ENCODE results near the gene EEA1. TPM values are rescaled to one million over a fixed set of nuclear protein-coding genes. Genes with fewer than 3 reads are reported as not detected.

Gene EEA1
- 10 to 100 TPM; 23.4 to 52.8 (median 27.2) TPM for total RNA-seq

- H3K27me3 ChIP-seq = no peaks in the 10 kb centered on the region
- H3K36me3 ChIP-seq = no peaks in the 10 kb centered on the region
- H3K4me3 ChIP-seq = peak within 1 kb of the TSS; percentile 88 to 89 (median 89)
- TF ChIP-seq CTCF (IDR thresholded peaks at IDR 0.05) = no peak
- TF ChIP-seq POLR2A (IDR thresholded peaks at IDR 0.05) = peak; percentile 82
- TF ChIP-seq POLR2AphosphoS5 (IDR thresholded peaks at IDR 0.05) = peak; percentile 93 to 96 (median 95)
- intact Hi-C loops (cut with DNase I; ENCODE audit: low total_unique reads) = no loop called here
- H3K4me1 ChIP-seq = peaks cover 4 to 5% of the 10 kb centered on the region in 2 donors
- peak within 1 kb of the TSS; percentile 98 for H3K27ac ChIP-seq
- no peaks in the 10 kb centered on the region for H3K9me3 ChIP-seq
- DNase-seq (ENCODE audit: low spot score in 2 of 2) = peak; percentile 94 to 95
These were observed at the start of gene EEA1 for GRCh38 chr12:92928962-92929915. Gene EEA1 (minus strand): TSS chr12:92929295. CDS start chr12:92929066, 229 bp downstream.

GRCh38 chr12:92978607-92979006 lies 49.5 kb upstream of the EEA1 start:
- Histone ChIP-seq H3K4me1 (no peaks in the 10 kb centered on the region), H3K36me3 (no peaks in the 10 kb centered on the region), H3K27ac (no peak overlapping the region), H3K27me3 (no peaks in the 10 kb centered on the region), H3K9me3 (peaks cover 14 to 17% of the 10 kb centered on the region in 2 donors), H3K4me3 (no peak overlapping the region)
- TF ChIP-seq POLR2AphosphoS5 (IDR thresholded peaks at IDR 0.05) (no peak), CTCF (IDR thresholded peaks at IDR 0.05) (no peak), POLR2A (IDR thresholded peaks at IDR 0.05) (no peak)
- no peak for DNase-seq (ENCODE audit: low spot score in 2 of 2)
- intact Hi-C loops (cut with DNase I; ENCODE audit: low total_unique reads) = no loop called here

- Histone ChIP-seq H3K4me1 (no peaks in the 10 kb centered on the region), H3K27me3 (no peaks in the 10 kb centered on the region), H3K4me3 (no peak overlapping the region), H3K27ac (no peak overlapping the region), H3K36me3 (no peaks in the 10 kb centered on the region), H3K9me3 (peaks cover 14% of the 10 kb centered on the region in 2 donors)
- TF ChIP-seq POLR2A (IDR thresholded peaks at IDR 0.05) (no peak), CTCF (IDR thresholded peaks at IDR 0.05) (no peak), POLR2AphosphoS5 (IDR thresholded peaks at IDR 0.05) (no peak)
- intact Hi-C loops (cut with DNase I; ENCODE audit: low total_unique reads) = no loop called here
- DNase-seq (ENCODE audit: low spot score in 2 of 2) = no peak
These were observed 48.2 kb upstream of the EEA1 start for GRCh38 chr12:92977326-92977725.

- intact Hi-C loops (cut with DNase I; ENCODE audit: low total_unique reads) = no loop called here
- Histone ChIP-seq H3K27me3 (no peaks in the 10 kb centered on the region), H3K36me3 (no peaks in the 10 kb centered on the region), H3K27ac (no peak overlapping the region), H3K4me3 (no peak overlapping the region), H3K4me1 (no peaks in the 10 kb centered on the region), H3K9me3 (peaks cover 5 to 8% of the 10 kb centered on the region in 2 donors)
- no peak for DNase-seq (ENCODE audit: low spot score in 2 of 2)
- TF ChIP-seq POLR2A (IDR thresholded peaks at IDR 0.05) (no peak), CTCF (IDR thresholded peaks at IDR 0.05) (no peak), POLR2AphosphoS5 (IDR thresholded peaks at IDR 0.05) (no peak)
These were observed 45.7 kb upstream of the EEA1 start for GRCh38 chr12:92974759-92975158.

- peaks cover 5 to 8% of the 10 kb centered on the region in 2 donors for H3K9me3 ChIP-seq
- TF ChIP-seq CTCF (IDR thresholded peaks at IDR 0.05) (no peak), POLR2AphosphoS5 (IDR thresholded peaks at IDR 0.05) (no peak), POLR2A (IDR thresholded peaks at IDR 0.05) (no peak)
- H3K4me3 ChIP-seq = no peak overlapping the region
- H3K27ac ChIP-seq = no peak overlapping the region
- no peak for DNase-seq (ENCODE audit: low spot score in 2 of 2)
- H3K4me1 ChIP-seq = no peaks in the 10 kb centered on the region
- intact Hi-C loops (cut with DNase I; ENCODE audit: low total_unique reads) = no loop called here
- H3K36me3 ChIP-seq = no peaks in the 10 kb centered on the region
- no peaks in the 10 kb centered on the region for H3K27me3 ChIP-seq
These were observed 44.5 kb upstream of the EEA1 start for GRCh38 chr12:92973614-92974013.
